GM10248 (cell line): ENCODE data around the gene KIF9.
A peak's percentile ranks its signal among the peaks of the same experiment; 100 is the strongest.

ENCODE experiments used
- CTCF ChIA-PET: fragments of 300-600 bp; sonication (Branson Sonifier 250); formaldehyde crosslinking; extraction: SDS; loops from one replicate; lab custom pipeline; 2021; ENCODE audit warnings: antibody characterized with exemption; lab: Yijun Ruan, JAX
- POLR2A ChIA-PET: fragments of 350-650 bp; sonication (Branson Sonifier 250); formaldehyde crosslinking; extraction: SDS; loops from one replicate; lab custom pipeline; 2020; ENCODE audit warnings: antibody characterized with exemption; lab: Yijun Ruan, JAX
- DNase-seq: peaks from one replicate; pipeline ENCODE4 v3.0.0; 2012; ENCODE audit errors: extremely low spot score
- TF ChIP-seq, protein P1 (sequence below): IDR thresholded peaks from 2 replicates; pipeline ENCODE4 v1.5.1; 2012; ENCODE audit warnings: mild to moderate bottlenecking, low read depth; ENCODE audit errors: extremely low read depth, missing control alignments, control extremely low read depth

KIF9 gene

GRCh38 chr3:47244531-47245100 lies 38.0 kb downstream of the KIF9 start:
- ChIA-PET POLR2A (no interaction called here), CTCF (interaction anchor here (1.1 to 1.8 kb wide), 5 partner anchors 10 to 335 kb away, joined by 3 to 6 read pairs (median 4); no protein-coding TSS in a partner anchor)
- TF ChIP-seq, protein P1, sequence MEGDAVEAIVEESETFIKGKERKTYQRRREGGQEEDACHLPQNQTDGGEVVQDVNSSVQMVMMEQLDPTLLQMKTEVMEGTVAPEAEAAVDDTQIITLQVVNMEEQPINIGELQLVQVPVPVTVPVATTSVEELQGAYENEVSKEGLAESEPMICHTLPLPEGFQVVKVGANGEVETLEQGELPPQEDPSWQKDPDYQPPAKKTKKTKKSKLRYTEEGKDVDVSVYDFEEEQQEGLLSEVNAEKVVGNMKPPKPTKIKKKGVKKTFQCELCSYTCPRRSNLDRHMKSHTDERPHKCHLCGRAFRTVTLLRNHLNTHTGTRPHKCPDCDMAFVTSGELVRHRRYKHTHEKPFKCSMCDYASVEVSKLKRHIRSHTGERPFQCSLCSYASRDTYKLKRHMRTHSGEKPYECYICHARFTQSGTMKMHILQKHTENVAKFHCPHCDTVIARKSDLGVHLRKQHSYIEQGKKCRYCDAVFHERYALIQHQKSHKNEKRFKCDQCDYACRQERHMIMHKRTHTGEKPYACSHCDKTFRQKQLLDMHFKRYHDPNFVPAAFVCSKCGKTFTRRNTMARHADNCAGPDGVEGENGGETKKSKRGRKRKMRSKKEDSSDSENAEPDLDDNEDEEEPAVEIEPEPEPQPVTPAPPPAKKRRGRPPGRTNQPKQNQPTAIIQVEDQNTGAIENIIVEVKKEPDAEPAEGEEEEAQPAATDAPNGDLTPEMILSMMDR: no peak
- no peak for DNase-seq

DNA sequence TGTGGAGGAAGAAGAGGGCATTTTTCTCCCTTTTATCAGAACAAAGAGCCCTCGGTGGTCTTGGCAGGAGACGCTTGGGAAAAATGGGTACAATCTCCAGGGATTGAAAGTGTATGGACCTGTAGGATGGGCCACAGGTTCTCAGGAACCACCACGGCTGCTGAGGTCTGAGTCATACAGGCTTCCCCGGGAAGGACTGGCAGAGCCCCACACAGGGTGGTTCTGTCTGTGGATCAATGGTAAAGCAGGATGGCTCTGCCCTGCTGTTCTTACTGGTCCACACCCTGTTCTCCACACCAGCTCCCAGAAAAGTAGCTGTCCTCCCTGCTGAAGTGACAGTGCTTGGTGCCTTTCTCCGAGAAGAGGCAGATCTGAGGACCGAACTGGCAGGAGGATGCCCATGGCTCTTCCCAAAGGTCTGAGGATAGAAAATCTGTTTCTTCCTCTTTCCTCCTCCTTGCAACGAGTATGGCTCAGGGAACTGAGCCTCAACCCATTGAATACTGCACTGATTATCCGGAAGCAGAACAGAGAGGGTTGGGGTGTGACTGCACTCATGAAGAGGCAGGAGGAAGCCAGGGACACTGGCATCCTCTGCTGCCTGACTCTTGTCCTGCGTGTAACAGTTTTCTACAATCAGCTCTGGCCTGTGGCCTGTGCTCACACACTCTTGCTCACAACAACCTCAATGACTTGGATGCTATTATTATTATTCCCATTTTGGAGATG lies 39.0 kb downstream of the KIF9 start:
- TF ChIP-seq, protein P1: peak; percentile 31
- POLR2A ChIA-PET: no interaction called here
- CTCF ChIA-PET: interaction anchor here (0.7 to 1.5 kb wide), 3 partner anchors 10 to 80 kb away, joined by 3 to 6 read pairs (median 4); no protein-coding TSS in a partner anchor
- DNase-seq: no peak

DNA sequence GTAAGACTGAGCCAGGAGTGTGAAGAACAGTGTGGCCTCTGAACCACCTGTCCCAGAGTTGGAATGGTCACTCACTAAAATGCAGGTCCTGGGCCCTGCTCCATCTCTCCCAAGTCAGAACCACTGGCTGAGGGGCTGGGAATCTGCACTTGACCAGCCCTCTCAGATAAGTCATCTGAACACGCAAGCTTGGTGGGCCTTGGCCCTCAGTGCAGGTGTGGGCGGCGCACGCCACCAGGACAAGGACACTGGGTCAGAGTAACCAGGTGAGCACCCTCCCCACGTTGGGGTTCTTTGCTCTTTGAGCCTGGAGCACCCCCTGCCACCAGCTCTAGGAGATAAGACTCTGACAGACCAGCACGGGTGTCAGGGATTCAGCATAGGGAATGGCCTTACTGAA lies 42.7 kb downstream of the KIF9 start:
- TF ChIP-seq, protein P1: no peak
- POLR2A ChIA-PET: no interaction called here
- no peak for DNase-seq
- CTCF ChIA-PET: interaction anchor here (2.1 kb wide), 1 partner anchor 10 kb away, joined by 6 read pairs; no protein-coding TSS in a partner anchor

GRCh38 chr3:47238017-47238416 lies 44.6 kb downstream of the KIF9 start:
- no peak for DNase-seq
- CTCF ChIA-PET: no interaction called here
- TF ChIP-seq, protein P1: no peak
- POLR2A ChIA-PET: no interaction called here

GRCh38 chr3:47228088-47228487 lies 54.5 kb downstream of the KIF9 start:
- TF ChIP-seq, protein P1: no peak
- ChIA-PET CTCF (interaction anchor here (1.0 to 1.6 kb wide), 3 partner anchors 9 to 96 kb away, joined by 3 to 4 read pairs (median 4); no protein-coding TSS in a partner anchor), POLR2A (interaction anchor here (0.6 kb wide), 1 partner anchor 150 kb away, joined by 3 read pairs; no protein-coding TSS in a partner anchor)
- DNase-seq: peak; percentile 46

DNA sequence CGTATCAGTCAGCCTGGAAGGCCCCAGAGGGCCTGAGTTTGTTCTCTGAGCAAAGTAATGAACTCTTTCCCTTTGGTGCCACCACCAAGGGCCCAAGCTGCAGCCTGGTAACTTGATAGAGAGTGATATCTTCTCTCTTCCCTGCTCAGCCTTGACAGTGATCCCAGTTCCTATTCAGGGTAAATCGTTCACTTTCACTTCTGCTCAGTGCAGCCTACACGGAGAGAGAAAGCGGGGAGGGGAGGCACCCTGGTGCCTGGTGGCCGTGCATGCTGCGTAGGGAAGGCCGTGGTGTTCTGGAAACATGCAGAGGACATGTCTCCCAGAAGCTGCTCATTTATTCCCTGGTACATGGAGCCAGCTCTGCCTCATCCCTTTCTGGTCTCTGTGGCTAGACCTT lies 54.9 kb downstream of the KIF9 start:
- CTCF ChIA-PET: interaction anchor here (1.0 to 1.6 kb wide), 3 partner anchors 9 to 96 kb away, joined by 3 to 4 read pairs (median 4); no protein-coding TSS in a partner anchor
- TF ChIP-seq, protein P1: no peak
- peak; percentile 62 for DNase-seq
- POLR2A ChIA-PET: no interaction called here
